Esophagus muscularis mucosa (tissue), 4 donors: Measurements from ENCODE around the gene NCMAP. TPM values are rescaled to one million over a fixed set of nuclear protein-coding genes. Genes with fewer than 3 reads are reported as not detected.

Experiments
- DNase-seq: peaks from one replicate; pipeline ENCODE4 v3.0.0-alpha.2; 2017; ENCODE audit errors: extremely low spot score
- H3K27ac ChIP-seq, 4 donors: fragments of 200-600 bp; sonication (generic); replicated peaks in 1 of 4; 1 replicate in 3 of 4; 2 replicates in 1 of 4; pipeline ENCODE4 v1.5.1; 2016 to 2019; ENCODE audit warnings: mild to moderate bottlenecking in 1 of 4
- H3K27me3 ChIP-seq, 4 donors: fragments of 200-600 bp; sonication (generic); one replicate each; pipeline versions ENCODE4 v1.5.1 to v1.6.0; 2016 to 2019
- H3K36me3 ChIP-seq, 4 donors: fragments of 200-600 bp; sonication (generic); one replicate each; pipeline ENCODE4 v1.5.1; 2016 to 2019
- H3K4me1 ChIP-seq, 4 donors: fragments of 200-600 bp; sonication (generic); one replicate each; pipeline ENCODE4 v1.5.1; 2016 to 2019
- H3K4me3 ChIP-seq, 4 donors: fragments of 200-600 bp; sonication (generic); 1 replicate in 2 of 4; 2 replicates in 2 of 4; pipeline ENCODE4 v1.5.1; 2016 to 2019; ENCODE audit warnings: mild to moderate bottlenecking in 4 of 4, moderate library complexity in 1 of 4
- H3K9me3 ChIP-seq, 4 donors: fragments of 200-600 bp; sonication (generic); 1 replicate in 3 of 4; 2 replicates in 1 of 4; pipeline ENCODE4 v1.5.1; 2016 to 2019
- EP300 ChIP-seq: sonication (generic); formaldehyde crosslinking; IDR thresholded peaks from one replicate; pipeline ENCODE4 v1.6.1; 2017; ENCODE audit warnings: antibody characterized with exemption
- POLR2A ChIP-seq: fragments of 450-650 bp; IDR thresholded peaks from one replicate; pipeline ENCODE4 v1.6.1; 2017; ENCODE audit warnings: antibody characterized with exemption, moderate library complexity, mild to moderate bottlenecking, low read depth
- POLR2AphosphoS5 ChIP-seq, 2 donors: sonication (generic); formaldehyde crosslinking; IDR thresholded peaks; one replicate each; pipeline ENCODE4 v1.6.1; 2017; ENCODE audit warnings: antibody characterized with exemption in 2 of 2
- WGBS: methylation state at CpG from one replicate; pipeline ENCODE4 v1.1.5; 2018; 5-methylcytosine and 5-hydroxymethylcytosine counted together
- intact Hi-C: fragments of 100-400 bp; cut with DNase I; formaldehyde crosslinking; loops from one replicate; pipeline ENCODE4 v1.15.1; 2023
- small RNA-seq, 3 donors: library from RNA; depleted of rRNA; stranded (forward); fragments of <200 nt; gene quantifications; one replicate each; pipeline ENCODE3, GENCODE V24; 2016
- total RNA-seq, 4 donors: library from RNA; depleted of rRNA; stranded (reverse); fragments of >200 nt; gene quantifications; one replicate each; pipeline versions ENCODE4 v1.1.0 to v1.2.1, GENCODE V29; 2016
- TF ChIP-seq, protein P1 (sequence below), 3 experiments: fragments of 200-600 bp in 2 of 3; fragments of 450-650 bp in 1 of 3; sonication (generic) in 2 of 3; IDR thresholded peaks; one replicate each; pipeline ENCODE4 v1.5.1; 2017 to 2019; ENCODE audit warnings: antibody characterized with exemption in 3 of 3, mild to moderate bottlenecking in 2 of 3, moderate library complexity in 1 of 3

Gene NCMAP
- total RNA-seq, 4 donors from 2014 or later = 0.17 to 0.65 (median 0.34) TPM; not detected in 1

DNA sequence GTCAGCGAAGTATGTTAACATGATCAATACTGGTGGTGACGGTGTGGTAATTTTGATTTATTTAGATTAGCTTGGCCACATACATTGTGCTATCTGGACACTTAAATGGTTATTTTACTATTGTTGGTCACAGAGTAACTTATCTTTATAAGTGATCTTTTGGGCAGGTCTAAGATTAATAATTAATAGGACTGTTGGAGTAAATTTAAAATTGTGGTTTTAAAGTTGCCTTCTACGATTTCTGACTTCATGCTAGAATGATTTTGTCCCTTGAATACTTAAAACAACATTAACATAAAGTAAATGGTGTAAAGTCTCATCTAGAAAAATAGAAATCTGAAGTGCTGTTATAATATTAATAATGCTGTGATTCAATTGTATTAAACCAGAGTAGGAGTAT is 101.9 kb downstream of the NCMAP start:
- no peak for DNase-seq
- no peak for TF ChIP-seq EP300
- TF ChIP-seq, protein P1, sequence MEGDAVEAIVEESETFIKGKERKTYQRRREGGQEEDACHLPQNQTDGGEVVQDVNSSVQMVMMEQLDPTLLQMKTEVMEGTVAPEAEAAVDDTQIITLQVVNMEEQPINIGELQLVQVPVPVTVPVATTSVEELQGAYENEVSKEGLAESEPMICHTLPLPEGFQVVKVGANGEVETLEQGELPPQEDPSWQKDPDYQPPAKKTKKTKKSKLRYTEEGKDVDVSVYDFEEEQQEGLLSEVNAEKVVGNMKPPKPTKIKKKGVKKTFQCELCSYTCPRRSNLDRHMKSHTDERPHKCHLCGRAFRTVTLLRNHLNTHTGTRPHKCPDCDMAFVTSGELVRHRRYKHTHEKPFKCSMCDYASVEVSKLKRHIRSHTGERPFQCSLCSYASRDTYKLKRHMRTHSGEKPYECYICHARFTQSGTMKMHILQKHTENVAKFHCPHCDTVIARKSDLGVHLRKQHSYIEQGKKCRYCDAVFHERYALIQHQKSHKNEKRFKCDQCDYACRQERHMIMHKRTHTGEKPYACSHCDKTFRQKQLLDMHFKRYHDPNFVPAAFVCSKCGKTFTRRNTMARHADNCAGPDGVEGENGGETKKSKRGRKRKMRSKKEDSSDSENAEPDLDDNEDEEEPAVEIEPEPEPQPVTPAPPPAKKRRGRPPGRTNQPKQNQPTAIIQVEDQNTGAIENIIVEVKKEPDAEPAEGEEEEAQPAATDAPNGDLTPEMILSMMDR (IDR thresholded peaks at IDR 0.05) = no peak
- TF ChIP-seq POLR2AphosphoS5 (IDR thresholded peaks at IDR 0.05) = no peak
- no peak for TF ChIP-seq POLR2A
- Histone ChIP-seq H3K4me3 (no peak overlapping the region), H3K9me3 (no peaks in the 10 kb centered on the region), H3K27me3 (no peaks in the 10 kb centered on the region), H3K27ac (no peak overlapping the region), H3K36me3 (peaks cover 81 to 100% (median 99%) of the 10 kb centered on the region in 4 donors), H3K4me1 (no peaks in the 10 kb centered on the region)
- intact Hi-C loops = loop anchor here (10.0 kb wide), 1 partner anchor 567 kb away; no protein-coding TSS in a partner anchor
- 94% methylated on average over 3 of the region's 3 CpGs for WGBS

Small RNAs within 50 kb of the gene (small RNA-seq; reads per million reads assigned to genes)
- gene RF00019 = 0 reads per million in 3 donors

Other genes with a start within 250 kb of the NCMAP start
- gene GRHL3, start 236.7 kb upstream of the NCMAP start, total RNA-seq = not detected
- gene STPG1, start 142.3 kb upstream of the NCMAP start, total RNA-seq = 1 to 10 TPM; 2.2 to 5.6 (median 4.1) TPM
- gene NIPAL3, start 140.3 kb upstream of the NCMAP start, total RNA-seq = 10 to 100 TPM; 18.3 to 31.1 (median 26.6) TPM
- 10 to 100 TPM in 2 of 4 donors, 1 to 10 TPM in 2; 5.3 to 14.0 (median 9.3) TPM for gene RCAN3, start 53.3 kb upstream of the NCMAP start, total RNA-seq
- 10 to 100 TPM; 61.6 to 87.6 (median 63.6) TPM for gene SRRM1, start 87.2 kb downstream of the NCMAP start, total RNA-seq
- gene CLIC4, start 189.4 kb downstream of the NCMAP start, total RNA-seq = 100 to 1,000 TPM; 375 to 606 (median 595) TPM